Measurements from ENCODE around the gene TACR3.

DNA sequence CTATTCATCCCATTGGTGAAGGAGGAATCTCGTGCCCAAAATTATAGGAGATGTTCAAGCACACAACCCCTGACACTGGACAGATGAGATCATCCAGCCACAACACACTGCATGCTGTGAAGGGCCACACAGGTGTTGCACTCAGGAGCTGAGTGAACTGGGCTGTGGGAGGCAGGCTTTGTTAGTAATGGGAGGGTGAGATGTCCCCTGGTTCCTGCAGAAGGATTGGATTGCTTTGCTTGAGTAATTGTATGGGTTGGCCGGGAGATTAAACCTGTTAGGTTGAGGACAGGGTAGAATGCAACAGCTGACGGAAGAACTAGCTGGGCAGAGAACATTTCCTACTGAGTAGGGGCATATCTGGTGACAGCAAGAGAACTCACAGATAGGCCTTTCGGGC, 152.2 kb downstream of the TACR3 start:
- TF ChIP-seq, protein P1, sequence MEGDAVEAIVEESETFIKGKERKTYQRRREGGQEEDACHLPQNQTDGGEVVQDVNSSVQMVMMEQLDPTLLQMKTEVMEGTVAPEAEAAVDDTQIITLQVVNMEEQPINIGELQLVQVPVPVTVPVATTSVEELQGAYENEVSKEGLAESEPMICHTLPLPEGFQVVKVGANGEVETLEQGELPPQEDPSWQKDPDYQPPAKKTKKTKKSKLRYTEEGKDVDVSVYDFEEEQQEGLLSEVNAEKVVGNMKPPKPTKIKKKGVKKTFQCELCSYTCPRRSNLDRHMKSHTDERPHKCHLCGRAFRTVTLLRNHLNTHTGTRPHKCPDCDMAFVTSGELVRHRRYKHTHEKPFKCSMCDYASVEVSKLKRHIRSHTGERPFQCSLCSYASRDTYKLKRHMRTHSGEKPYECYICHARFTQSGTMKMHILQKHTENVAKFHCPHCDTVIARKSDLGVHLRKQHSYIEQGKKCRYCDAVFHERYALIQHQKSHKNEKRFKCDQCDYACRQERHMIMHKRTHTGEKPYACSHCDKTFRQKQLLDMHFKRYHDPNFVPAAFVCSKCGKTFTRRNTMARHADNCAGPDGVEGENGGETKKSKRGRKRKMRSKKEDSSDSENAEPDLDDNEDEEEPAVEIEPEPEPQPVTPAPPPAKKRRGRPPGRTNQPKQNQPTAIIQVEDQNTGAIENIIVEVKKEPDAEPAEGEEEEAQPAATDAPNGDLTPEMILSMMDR (IDR thresholded peaks at IDR 0.05): no peak
- TF ChIP-seq POLR2A (IDR thresholded peaks at IDR 0.05): no peak
